Endothelial cell of umbilical vein (primary cell): ENCODE results near the gene ZFYVE21. TPM values are rescaled to one million over a fixed set of nuclear protein-coding genes. Genes with fewer than 3 reads are reported as not detected.

ENCODE experiments used
- BruUV-seq: library from RNA; stranded (reverse); fragments of 400-500 nt; replicated peaks from 2 replicates; lab custom pipeline; 2021; lab: Mats Ljungman, UMichigan
- CTCF ChIA-PET: fragments of 300-600, 350-600 bp; sonication (Branson Sonifier 250); formaldehyde crosslinking; loops from one replicate; lab custom pipeline; 2021; ENCODE audit warnings: antibody characterized with exemption, inconsistent platforms; lab: Charles Lee
- POLR2A ChIA-PET: fragments of 300-600, 350-600 bp; sonication (Branson Sonifier 250); formaldehyde crosslinking; loops from one replicate; lab custom pipeline; 2021; ENCODE audit warnings: antibody characterized with exemption, inconsistent platforms; lab: Charles Lee
- DNase-seq: peaks from one replicate; pipeline ENCODE4 v3.0.0-alpha.2; 2011; ENCODE audit warnings: low read depth, low spot score
- FAIRE-seq: peaks from 2 replicates; lab custom pipeline; 2011; peaks lifted over from hg19 to GRCh38; lab: Jason Lieb, UNC
- H2AFZ ChIP-seq: 2 replicates; pipeline ENCODE4 v1.6.0; 2012; ENCODE audit warnings: low read depth, low read length, control low read depth, inconsistent platforms
- H3K27ac ChIP-seq: 2 replicates; pipeline ENCODE4 v1.5.1; 2011; ENCODE audit warnings: low read depth, mild to moderate bottlenecking, control low read depth, low read length, moderate library complexity; ENCODE audit not compliant: insufficient read depth
- H3K27me3 ChIP-seq, 2 experiments: 2 replicates each; pipeline versions ENCODE4 v1.6.0 to v1.6.1; 2011; ENCODE audit warnings: low read length in 2 of 2, mixed read lengths in 1 of 2; ENCODE audit not compliant: control insufficient read depth in 2 of 2, insufficient read depth in 2 of 2
- H3K36me3 ChIP-seq, 2 experiments: 2 replicates in 1 of 2; 3 replicates in 1 of 2; pipeline ENCODE4 v1.5.1; 2011; ENCODE audit warnings: low read length in 2 of 2, mild to moderate bottlenecking in 1 of 2, moderate library complexity in 1 of 2; ENCODE audit not compliant: control insufficient read depth in 2 of 2, insufficient read depth in 2 of 2; ENCODE audit errors: extremely low read depth in 1 of 2
- H3K4me1 ChIP-seq: 3 replicates; pipeline ENCODE4 v1.5.1; 2011; ENCODE audit warnings: mild to moderate bottlenecking, low read length; ENCODE audit not compliant: control insufficient read depth, insufficient read depth; ENCODE audit errors: extremely low read depth
- H3K4me2 ChIP-seq: 2 replicates; pipeline ENCODE4 v1.6.1; 2011; ENCODE audit warnings: low read length, control low read depth, mixed read lengths; ENCODE audit not compliant: insufficient read depth
- H3K4me3 ChIP-seq, 3 experiments: fragments of 200-600 bp in 1 of 3; sonication (generic), shearing (Covaris generic) in 1 of 3; replicated peaks in 1 of 3; 2 replicates each; pipeline ENCODE4 v1.5.1; 2011 to 2016; ENCODE audit warnings: control low read depth in 3 of 3, low read length in 3 of 3, mild to moderate bottlenecking in 2 of 3, inconsistent platforms in 1 of 3, low read depth in 1 of 3, moderate library complexity in 1 of 3; ENCODE audit not compliant: insufficient read depth in 1 of 3
- H3K79me2 ChIP-seq: 2 replicates; pipeline ENCODE4 v1.6.0; 2012; ENCODE audit warnings: low read length, inconsistent platforms; ENCODE audit not compliant: control insufficient read depth, insufficient read depth
- H3K9ac ChIP-seq: replicated peaks from 2 replicates; pipeline ENCODE3; 2011; ENCODE audit warnings: low read length, control low read depth; ENCODE audit not compliant: insufficient read depth; ENCODE audit errors: extremely low read depth
- H3K9me1 ChIP-seq: replicated peaks from 3 replicates; pipeline ENCODE4 v1.6.0; 2011; ENCODE audit warnings: mild to moderate bottlenecking, low read length; ENCODE audit not compliant: control insufficient read depth, insufficient read depth; ENCODE audit errors: extremely low read depth
- H3K9me3 ChIP-seq: replicated peaks from 2 replicates; pipeline ENCODE4 v1.5.1; 2012; ENCODE audit warnings: low read length, inconsistent platforms; ENCODE audit not compliant: control insufficient read depth, insufficient read depth
- H4K20me1 ChIP-seq: replicated peaks from 2 replicates; pipeline ENCODE3; 2011; ENCODE audit warnings: mild to moderate bottlenecking, low read length; ENCODE audit not compliant: control insufficient read depth, insufficient read depth; ENCODE audit errors: extremely low read depth
- EZH2 ChIP-seq: IDR thresholded peaks from 2 replicates; pipeline ENCODE4 v1.6.1; 2012; ENCODE audit warnings: borderline replicate concordance, low read depth, mild to moderate bottlenecking, moderate library complexity, low read length, inconsistent platforms; ENCODE audit not compliant: severe bottlenecking
- FOS ChIP-seq: IDR thresholded peaks from 2 replicates; pipeline ENCODE4 v1.6.1; 2011; ENCODE audit warnings: mild to moderate bottlenecking, low read length, moderate library complexity, borderline replicate concordance; ENCODE audit not compliant: insufficient read depth
- GATA2 ChIP-seq: IDR thresholded peaks from 2 replicates; pipeline ENCODE4 v1.7.0; 2011; ENCODE audit warnings: low read depth, mild to moderate bottlenecking, moderate library complexity, mixed read lengths, low read length; ENCODE audit not compliant: insufficient read length, insufficient read depth
- JUN ChIP-seq: IDR thresholded peaks from 2 replicates; pipeline ENCODE4 v1.6.1; 2011; ENCODE audit warnings: borderline replicate concordance, low read depth; ENCODE audit not compliant: insufficient read length, insufficient read depth
- MYC ChIP-seq: IDR thresholded peaks from one replicate; pipeline ENCODE4 v1.6.1; 2011; ENCODE audit warnings: mild to moderate bottlenecking, low read depth, low read length
- POLR2A ChIP-seq: IDR thresholded peaks from 2 replicates; pipeline ENCODE4 v1.6.1; 2012; ENCODE audit warnings: low read depth, mild to moderate bottlenecking, control low read depth, low read length
- POLR2AphosphoS5 ChIP-seq: IDR thresholded peaks from 2 replicates; pipeline ENCODE4 v1.6.1; 2012; ENCODE audit warnings: low read depth, mild to moderate bottlenecking, control low read depth, low read length, moderate library complexity; ENCODE audit not compliant: insufficient read depth
- dilution Hi-C: fragments of 300-500 bp; cut with MboI; formaldehyde crosslinking; loops from one replicate; pipeline ENCODE4 v1.15.0; 2019; ENCODE audit warnings: low sequenced_read_pairs; ENCODE audit not compliant: extremely low pct_ligation_motif_present
- intact Hi-C: fragments of 100-400 bp; cut with micrococcal nuclease; formaldehyde crosslinking; loops from one replicate; pipeline ENCODE4 v1.10.0; 2022
- polyA plus RNA-seq, 4 experiments: library from polyadenylated mRNA; depleted of rRNA in 3 of 4; stranded (reverse) in 3 of 4; unstranded in 1 of 4; fragments of >200 nt; gene quantifications; 2 replicates each; pipeline versions ENCODE4 v1.2.1 to v1.2.3, GENCODE V29; 2011 to 2012; ENCODE audit warnings: missing spikeins in 1 of 4
- total RNA-seq: library from RNA; stranded (reverse); gene quantifications from 2 replicates; pipeline ENCODE4 v1.2.3, GENCODE V29; 2021
- TF ChIP-seq, protein P1 (sequence below): IDR thresholded peaks from 2 replicates; pipeline ENCODE4 v1.6.1; 2011; ENCODE audit not compliant: insufficient read depth, insufficient read length
- TF ChIP-seq, protein P2 (sequence below), 2 donors: IDR thresholded peaks; 1 replicate in 1 of 2; 2 replicates in 1 of 2; pipeline ENCODE4 v1.5.1; 2011; ENCODE audit warnings: low read length in 2 of 2, mild to moderate bottlenecking in 2 of 2, moderate library complexity in 2 of 2, control low read depth in 1 of 2, inconsistent platforms in 1 of 2, low read depth in 1 of 2; ENCODE audit not compliant: insufficient read depth in 1 of 2; ENCODE audit errors: extremely low read depth in 1 of 2

Gene ZFYVE21
- total and polyA plus RNA-seq, 2 donors (not counting 3 experiments of a cell fraction or from before 2014, with no cell fraction given) = 54.5 to 98.3 TPM

DNA sequence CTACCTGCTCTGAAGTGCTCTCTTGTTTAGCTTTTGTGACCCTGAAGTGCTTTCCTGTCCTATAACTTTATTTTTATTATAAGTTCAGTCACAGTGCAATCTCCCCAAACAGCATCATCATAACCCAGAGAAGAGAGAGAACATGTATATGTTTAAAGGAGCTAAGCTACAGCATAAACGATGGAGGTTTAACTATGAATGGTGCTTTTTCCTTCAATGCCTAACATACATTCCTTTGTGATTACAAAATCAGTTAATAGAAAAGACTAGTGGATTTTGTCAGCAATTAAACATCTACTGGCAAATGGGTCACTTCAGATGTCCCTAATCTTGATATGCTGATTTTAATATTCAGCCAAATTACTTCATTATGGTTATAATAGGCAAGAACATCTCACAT, 46.4 kb downstream of the ZFYVE21 start:
- H3K27ac ChIP-seq = no peak overlapping the region
- H3K9ac ChIP-seq = no peak overlapping the region
- intact Hi-C loops = no loop called here
- H3K9me1 ChIP-seq = no peaks in the 10 kb centered on the region
- FAIRE-seq (no peak), DNase-seq (no peak)
- H3K4me3 ChIP-seq = no peak overlapping the region
- dilution Hi-C loops = no loop called here
- CTCF ChIA-PET = no interaction called here
- H3K79me2 ChIP-seq = no peaks in the 10 kb centered on the region
- peaks cover 8% of the 10 kb centered on the region for H3K4me1 ChIP-seq
- H3K4me2 ChIP-seq = no peak overlapping the region
- no peaks in the 10 kb centered on the region for H4K20me1 ChIP-seq
- no peaks in the 10 kb centered on the region for H3K27me3 ChIP-seq
- POLR2A ChIA-PET = interaction anchor here (0.8 kb wide), 1 partner anchor 8 kb away, joined by 3 read pairs; no protein-coding TSS in a partner anchor
- BruUV-seq = no TSS peak
- no peak overlapping the region for H2AFZ ChIP-seq
- no peaks in the 10 kb centered on the region for H3K36me3 ChIP-seq
- no peak for TF ChIP-seq POLR2A
- TF ChIP-seq, protein P1, sequence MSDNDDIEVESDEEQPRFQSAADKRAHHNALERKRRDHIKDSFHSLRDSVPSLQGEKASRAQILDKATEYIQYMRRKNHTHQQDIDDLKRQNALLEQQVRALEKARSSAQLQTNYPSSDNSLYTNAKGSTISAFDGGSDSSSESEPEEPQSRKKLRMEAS = no peak
- TF ChIP-seq, protein P2, sequence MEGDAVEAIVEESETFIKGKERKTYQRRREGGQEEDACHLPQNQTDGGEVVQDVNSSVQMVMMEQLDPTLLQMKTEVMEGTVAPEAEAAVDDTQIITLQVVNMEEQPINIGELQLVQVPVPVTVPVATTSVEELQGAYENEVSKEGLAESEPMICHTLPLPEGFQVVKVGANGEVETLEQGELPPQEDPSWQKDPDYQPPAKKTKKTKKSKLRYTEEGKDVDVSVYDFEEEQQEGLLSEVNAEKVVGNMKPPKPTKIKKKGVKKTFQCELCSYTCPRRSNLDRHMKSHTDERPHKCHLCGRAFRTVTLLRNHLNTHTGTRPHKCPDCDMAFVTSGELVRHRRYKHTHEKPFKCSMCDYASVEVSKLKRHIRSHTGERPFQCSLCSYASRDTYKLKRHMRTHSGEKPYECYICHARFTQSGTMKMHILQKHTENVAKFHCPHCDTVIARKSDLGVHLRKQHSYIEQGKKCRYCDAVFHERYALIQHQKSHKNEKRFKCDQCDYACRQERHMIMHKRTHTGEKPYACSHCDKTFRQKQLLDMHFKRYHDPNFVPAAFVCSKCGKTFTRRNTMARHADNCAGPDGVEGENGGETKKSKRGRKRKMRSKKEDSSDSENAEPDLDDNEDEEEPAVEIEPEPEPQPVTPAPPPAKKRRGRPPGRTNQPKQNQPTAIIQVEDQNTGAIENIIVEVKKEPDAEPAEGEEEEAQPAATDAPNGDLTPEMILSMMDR (IDR thresholded peaks at IDR 0.05; ENCODE audit: extremely low read depth in 1 of 2, insufficient read depth in 1 of 2, low read depth in 1 of 2, low read length in 2 of 2) = no peak
- TF ChIP-seq MYC = no peak
- TF ChIP-seq FOS = no peak
- no peak for TF ChIP-seq JUN
- TF ChIP-seq EZH2 = no peak
- no peak for TF ChIP-seq GATA2
- no peak for TF ChIP-seq POLR2AphosphoS5
- H3K9me3 ChIP-seq = no peaks in the 10 kb centered on the region
